GM12878 (cell line): ENCODE data around the gene GNAT1. TPM values are rescaled to one million over a fixed set of nuclear protein-coding genes. Genes with fewer than 3 reads are reported as not detected.

ENCODE experiments used
- ATAC-seq: fragments of 200-7000 bp; cut with Tn5 transposase; 3 replicates; pipeline ENCODE4 v1.9.1; 2020; ENCODE audit warnings: mild to moderate bottlenecking, moderate library complexity
- BruUV-seq: library from RNA; stranded (reverse); fragments of 400-500 nt; replicated peaks from 2 replicates; lab custom pipeline; 2021; lab: Mats Ljungman, UMichigan
- CTCF ChIA-PET: fragments of 300-600 bp; sonication (Branson Sonifier 250); formaldehyde crosslinking; extraction: SDS; loops from one replicate; lab custom pipeline; 2021; ENCODE audit warnings: inconsistent platforms; lab: Yijun Ruan, JAX
- POLR2A ChIA-PET: fragments of 350-600 bp; formaldehyde crosslinking; extraction: SDS; loops from one replicate; lab custom pipeline; 2021; ENCODE audit warnings: inconsistent platforms; lab: Charles Lee
- RAD21 ChIA-PET: fragments of 300-600 bp; sonication (Branson Sonifier 250); formaldehyde crosslinking; loops from one replicate; lab custom pipeline; 2023; ENCODE audit warnings: antibody characterized with exemption; ENCODE audit not compliant: unreplicated experiment; lab: Charles Lee
- SMC1A ChIA-PET: fragments of 300-600 bp; sonication (Branson Sonifier 250); formaldehyde crosslinking; loops from one replicate; lab custom pipeline; 2023; ENCODE audit not compliant: unreplicated experiment, uncharacterized antibody; lab: Charles Lee
- DNase-seq: peaks from one replicate; pipeline ENCODE4 v3.0.0-alpha.2; 2011; ENCODE audit warnings: low read depth, low spot score
- FAIRE-seq: peaks from 3 replicates; lab custom pipeline; 2011; peaks lifted over from hg19 to GRCh38; lab: Jason Lieb, UNC
- H2AFZ ChIP-seq: 2 replicates; pipeline ENCODE4 v1.6.0; 2011; ENCODE audit warnings: low read depth, low read length, control low read depth; ENCODE audit not compliant: control insufficient read depth
- H3K27ac ChIP-seq: 2 replicates; pipeline ENCODE4 v1.5.1; 2011; ENCODE audit warnings: control low read depth; ENCODE audit not compliant: control insufficient read depth, insufficient read depth
- H3K27me3 ChIP-seq, 2 experiments: replicated peaks in 1 of 2; 2 replicates each; pipeline versions ENCODE4 v1.6.0 to v1.6.1; 2011; ENCODE audit warnings: low read length in 1 of 2; ENCODE audit not compliant: control insufficient read depth in 2 of 2, insufficient read depth in 2 of 2
- H3K36me3 ChIP-seq, 2 experiments: 2 replicates each; pipeline ENCODE4 v1.5.1; 2011; ENCODE audit warnings: low read length in 1 of 2; ENCODE audit not compliant: control insufficient read depth in 2 of 2, insufficient read depth in 2 of 2
- H3K4me1 ChIP-seq: 2 replicates; pipeline ENCODE4 v1.6.1; 2011; ENCODE audit warnings: mild to moderate bottlenecking, low read length, moderate library complexity, mixed read lengths; ENCODE audit not compliant: control insufficient read depth, insufficient read depth
- H3K4me2 ChIP-seq: 2 replicates; pipeline ENCODE4 v1.6.0; 2011; ENCODE audit warnings: control low read depth; ENCODE audit not compliant: control insufficient read depth, insufficient read depth
- H3K4me3 ChIP-seq: fragments of 200-600 bp; sonication (generic); 2 replicates; pipeline ENCODE4 v1.5.1; 2016
- H3K79me2 ChIP-seq: 2 replicates; pipeline ENCODE4 v1.6.0; 2011; ENCODE audit warnings: low read length; ENCODE audit not compliant: control insufficient read depth, insufficient read depth
- H3K9ac ChIP-seq: 2 replicates; pipeline ENCODE4 v1.8.0; 2011; ENCODE audit warnings: low read length, control low read depth, mixed read lengths; ENCODE audit not compliant: control insufficient read depth, insufficient read depth
- H3K9me3 ChIP-seq: replicated peaks from 3 replicates; pipeline ENCODE4 v1.5.1; 2011; ENCODE audit warnings: mild to moderate bottlenecking, low read length; ENCODE audit not compliant: control insufficient read depth, insufficient read depth
- H4K20me1 ChIP-seq: 2 replicates; pipeline ENCODE4 v1.6.0; 2011; ENCODE audit not compliant: control insufficient read depth, insufficient read depth
- BRCA1 ChIP-seq: IDR thresholded peaks from 2 replicates; pipeline ENCODE4 v1.6.1; 2011; ENCODE audit warnings: low read depth, low read length, improper control_type of control experiment
- CHD1 ChIP-seq: IDR thresholded peaks from 2 replicates; pipeline ENCODE4 v1.6.1; 2012; ENCODE audit warnings: low read depth, low read length, improper control_type of control experiment
- CHD2 ChIP-seq: IDR thresholded peaks from 2 replicates; pipeline ENCODE4 v1.6.1; 2011; ENCODE audit warnings: low read depth, low read length, improper control_type of control experiment, borderline replicate concordance
- JUND ChIP-seq: IDR thresholded peaks from 2 replicates; pipeline ENCODE4 v1.6.1; 2012; ENCODE audit warnings: low read depth, mild to moderate bottlenecking, low read length, improper control_type of control experiment, moderate library complexity
- NFXL1 ChIP-seq: fragments of 450-650 bp; IDR thresholded peaks from 2 replicates; pipeline ENCODE4 v1.6.1; 2017; ENCODE audit warnings: antibody characterized with exemption, mild to moderate bottlenecking, borderline replicate concordance
- SREBF1 ChIP-seq: IDR thresholded peaks from 2 replicates; pipeline ENCODE4 v1.6.1; 2012; ENCODE audit warnings: mild to moderate bottlenecking, low read length
- YBX1 ChIP-seq: fragments of 450-650 bp; IDR thresholded peaks from 2 replicates; pipeline ENCODE4 v1.6.1; 2016; ENCODE audit warnings: antibody characterized with exemption
- WGBS: methylation state at CpG from one replicate; pipeline ENCODE4 v1.1.6; 2016; ENCODE audit warnings: low lambda C conversion rate; ENCODE audit not compliant: insufficient replicate concordance, insufficient coverage; ENCODE audit errors: missing lambda C conversion rate; 5-methylcytosine and 5-hydroxymethylcytosine counted together
- in situ Hi-C: fragments of 300-500 bp; cut with MboI; formaldehyde crosslinking; loops from 9 replicates; pipeline ENCODE4 v1.14.3; 2018; ENCODE audit warnings: mixed read lengths
- intact Hi-C: fragments of 100-400 bp; cut with micrococcal nuclease; formaldehyde crosslinking; loops from one replicate; pipeline ENCODE4 v1.14.2; 2022; ENCODE audit not compliant: unreplicated experiment
- polyA plus RNA-seq, 11 experiments: library from polyadenylated mRNA; depleted of rRNA in 4 of 11; unstranded in 6 of 11; stranded (reverse) in 5 of 11; fragments of >200 nt; fragmentation: Nextera tagmentation in 4 of 11; fragmentation: Illumina TruSeq in 1 of 11; extraction: Ambion mirVana in 4 of 11; extraction: Trizol in 1 of 11; gene quantifications; 1 replicate in 1 of 11; 2 replicates in 10 of 11; pipeline versions ENCODE4 v1.2.1 to v1.2.3, GENCODE V29; 2011 to 2016; ENCODE audit warnings: inconsistent platforms in 2 of 11, missing spikeins in 2 of 11, low read depth in 1 of 11
- total RNA-seq, 4 experiments: library from RNA; depleted of rRNA in 3 of 4; stranded (reverse); fragments of >200 nt in 3 of 4; fragmentation: Illumina TruSeq in 1 of 4; extraction: Trizol in 1 of 4; gene quantifications; 2 replicates each; pipeline versions ENCODE4 v1.2.1 to v1.2.3, GENCODE V29; 2013 to 2021
- TF ChIP-seq, protein P1 (sequence below): fragments of 450-650 bp; IDR thresholded peaks from 2 replicates; pipeline ENCODE4 v1.6.1; 2016; ENCODE audit warnings: mild to moderate bottlenecking
- TF ChIP-seq, protein P2 (sequence below): fragments of 450-650 bp; IDR thresholded peaks from 2 replicates; pipeline ENCODE4 v1.6.1; 2018; ENCODE audit warnings: borderline replicate concordance, mild to moderate bottlenecking; ENCODE audit not compliant: partially characterized antibody
- TF ChIP-seq, protein P3 (sequence below): fragments of 150-350 bp; IDR thresholded peaks from 2 replicates; pipeline ENCODE4 v1.6.1; 2014; ENCODE audit warnings: mild to moderate bottlenecking, low read depth, low read length
- TF ChIP-seq, protein P4 (sequence below): IDR thresholded peaks from 2 replicates; pipeline ENCODE4 v1.6.1; 2012; ENCODE audit warnings: low read depth, low read length, improper control_type of control experiment

GNAT1 gene
- total and polyA plus RNA-seq, 10 of the 15 experiments (the other 5 are each of a cell fraction or from before 2014, with no cell fraction given): not detected

DNA sequence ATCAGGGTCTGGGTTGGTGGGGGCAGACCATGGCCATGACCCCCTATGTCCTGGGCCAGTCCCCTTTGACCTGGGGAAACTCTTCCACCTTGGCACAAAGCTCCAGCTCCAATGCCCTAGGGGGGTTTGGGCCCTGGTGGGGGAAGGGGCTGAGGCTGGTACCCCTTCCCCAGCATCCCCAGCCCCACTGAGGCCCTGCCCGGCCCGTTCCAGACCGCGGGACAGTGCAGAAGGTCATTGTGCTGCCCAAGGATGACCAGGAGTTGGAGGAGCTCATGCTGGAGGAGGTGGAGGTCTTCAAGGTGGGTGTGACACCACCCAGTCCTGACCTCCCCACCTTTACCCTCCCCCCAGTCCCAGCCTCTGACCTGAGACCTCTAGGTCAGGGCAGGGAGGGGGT is 6.2 kb upstream of the GNAT1 start (continued):
- TF ChIP-seq CHD2 (no peak), NFXL1 (no peak)
- TF ChIP-seq, protein P1, sequence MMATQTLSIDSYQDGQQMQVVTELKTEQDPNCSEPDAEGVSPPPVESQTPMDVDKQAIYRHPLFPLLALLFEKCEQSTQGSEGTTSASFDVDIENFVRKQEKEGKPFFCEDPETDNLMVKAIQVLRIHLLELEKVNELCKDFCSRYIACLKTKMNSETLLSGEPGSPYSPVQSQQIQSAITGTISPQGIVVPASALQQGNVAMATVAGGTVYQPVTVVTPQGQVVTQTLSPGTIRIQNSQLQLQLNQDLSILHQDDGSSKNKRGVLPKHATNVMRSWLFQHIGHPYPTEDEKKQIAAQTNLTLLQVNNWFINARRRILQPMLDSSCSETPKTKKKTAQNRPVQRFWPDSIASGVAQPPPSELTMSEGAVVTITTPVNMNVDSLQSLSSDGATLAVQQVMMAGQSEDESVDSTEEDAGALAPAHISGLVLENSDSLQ: no peak

DNA sequence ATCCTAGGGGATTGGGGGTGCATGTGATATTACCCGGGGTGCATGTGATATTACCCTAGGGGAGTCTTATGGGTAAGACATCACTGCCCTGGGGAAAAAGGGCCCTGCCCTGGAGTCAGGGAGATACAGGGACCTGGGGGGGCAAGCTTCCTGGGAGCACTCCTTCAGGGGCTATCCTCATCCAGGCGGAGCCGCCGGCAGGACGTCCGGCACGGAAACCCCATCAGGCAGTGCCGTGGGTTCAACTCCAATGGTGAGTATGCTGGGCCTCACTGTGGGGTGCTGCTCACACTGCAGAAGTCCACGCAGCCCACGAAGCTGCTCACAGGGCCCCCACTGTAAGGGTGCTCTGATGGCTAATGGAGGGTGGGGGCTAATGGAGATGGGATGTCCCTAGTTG is 5.3 kb upstream of the GNAT1 start:
- H3K9me3 ChIP-seq: no peaks in the 10 kb centered on the region
- FAIRE-seq (no peak), DNase-seq (no peak), ATAC-seq (no peak)
- no peak overlapping the region for H2AFZ ChIP-seq
- no TSS peak for BruUV-seq
- no peaks in the 10 kb centered on the region for H3K4me1 ChIP-seq
- no peak for TF ChIP-seq BRCA1
- TF ChIP-seq SREBF1: no peak
- TF ChIP-seq, protein P2, sequence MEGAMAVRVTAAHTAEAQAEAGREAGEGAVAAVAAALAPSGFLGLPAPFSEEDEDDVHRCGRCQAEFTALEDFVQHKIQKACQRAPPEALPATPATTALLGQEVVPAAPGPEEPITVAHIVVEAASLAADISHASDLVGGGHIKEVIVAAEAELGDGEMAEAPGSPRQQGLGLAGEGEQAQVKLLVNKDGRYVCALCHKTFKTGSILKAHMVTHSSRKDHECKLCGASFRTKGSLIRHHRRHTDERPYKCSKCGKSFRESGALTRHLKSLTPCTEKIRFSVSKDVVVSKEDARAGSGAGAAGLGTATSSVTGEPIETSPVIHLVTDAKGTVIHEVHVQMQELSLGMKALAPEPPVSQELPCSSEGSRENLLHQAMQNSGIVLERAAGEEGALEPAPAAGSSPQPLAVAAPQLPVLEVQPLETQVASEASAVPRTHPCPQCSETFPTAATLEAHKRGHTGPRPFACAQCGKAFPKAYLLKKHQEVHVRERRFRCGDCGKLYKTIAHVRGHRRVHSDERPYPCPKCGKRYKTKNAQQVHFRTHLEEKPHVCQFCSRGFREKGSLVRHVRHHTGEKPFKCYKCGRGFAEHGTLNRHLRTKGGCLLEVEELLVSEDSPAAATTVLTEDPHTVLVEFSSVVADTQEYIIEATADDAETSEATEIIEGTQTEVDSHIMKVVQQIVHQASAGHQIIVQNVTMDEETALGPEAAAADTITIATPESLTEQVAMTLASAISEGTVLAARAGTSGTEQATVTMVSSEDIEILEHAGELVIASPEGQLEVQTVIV: no peak
- no peak for TF ChIP-seq JUND
- no peak for TF ChIP-seq YBX1
- TF ChIP-seq CHD1: no peak
- TF ChIP-seq, protein P3, sequence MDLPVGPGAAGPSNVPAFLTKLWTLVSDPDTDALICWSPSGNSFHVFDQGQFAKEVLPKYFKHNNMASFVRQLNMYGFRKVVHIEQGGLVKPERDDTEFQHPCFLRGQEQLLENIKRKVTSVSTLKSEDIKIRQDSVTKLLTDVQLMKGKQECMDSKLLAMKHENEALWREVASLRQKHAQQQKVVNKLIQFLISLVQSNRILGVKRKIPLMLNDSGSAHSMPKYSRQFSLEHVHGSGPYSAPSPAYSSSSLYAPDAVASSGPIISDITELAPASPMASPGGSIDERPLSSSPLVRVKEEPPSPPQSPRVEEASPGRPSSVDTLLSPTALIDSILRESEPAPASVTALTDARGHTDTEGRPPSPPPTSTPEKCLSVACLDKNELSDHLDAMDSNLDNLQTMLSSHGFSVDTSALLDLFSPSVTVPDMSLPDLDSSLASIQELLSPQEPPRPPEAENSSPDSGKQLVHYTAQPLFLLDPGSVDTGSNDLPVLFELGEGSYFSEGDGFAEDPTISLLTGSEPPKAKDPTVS: no peak
- TF ChIP-seq, protein P4, sequence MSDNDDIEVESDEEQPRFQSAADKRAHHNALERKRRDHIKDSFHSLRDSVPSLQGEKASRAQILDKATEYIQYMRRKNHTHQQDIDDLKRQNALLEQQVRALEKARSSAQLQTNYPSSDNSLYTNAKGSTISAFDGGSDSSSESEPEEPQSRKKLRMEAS: no peak
- ChIA-PET RAD21 (no interaction called here), CTCF (interaction anchor here (1.0 kb wide), 1 partner anchor 41 kb away, joined by 4 read pairs; no protein-coding TSS in a partner anchor), SMC1A (no interaction called here), POLR2A (no interaction called here)
- 75% methylated on average over 10 of the region's 10 CpGs for WGBS
- H3K27ac ChIP-seq: no peak overlapping the region
- H3K9ac ChIP-seq: no peak overlapping the region
- in situ Hi-C loops (no loop called here), intact Hi-C loops (no loop called here)
- no peak overlapping the region for H3K4me3 ChIP-seq
- H3K4me2 ChIP-seq: no peak overlapping the region
- no peaks in the 10 kb centered on the region for H4K20me1 ChIP-seq
- no peaks in the 10 kb centered on the region for H3K79me2 ChIP-seq
- H3K36me3 ChIP-seq: no peaks in the 10 kb centered on the region
- no peaks in the 10 kb centered on the region for H3K27me3 ChIP-seq
